Islet precursor cell (in vitro differentiated cells): Measurements from ENCODE around the gene NRF1.
A peak's percentile ranks its signal among the peaks of the same experiment; 100 is the strongest.
"Not testable (repeated sequence)": the region's sequence is repeated elsewhere in the genome, so short reads cannot be mapped to it uniquely, and the experiment has no call there.

ENCODE experiments used
- DNase-seq: peaks from one replicate; pipeline ENCODE4 v3.0.0-alpha.2; 2018

NRF1 gene

GRCh38 chr7:129649128-129649690 lies 37.7 kb downstream of the NRF1 start:
- no peak for DNase-seq

GRCh38 chr7:129650056-129650758 lies 38.7 kb downstream of the NRF1 start:
- DNase-seq: no peak

GRCh38 chr7:129652914-129653313 lies 41.4 kb downstream of the NRF1 start:
- DNase-seq: no peak

GRCh38 chr7:129655811-129656210 lies 44.3 kb downstream of the NRF1 start:
- DNase-seq: no peak

- DNase-seq: no peak
These were observed 45.8 kb downstream of the NRF1 start for GRCh38 chr7:129657363-129657762.

GRCh38 chr7:129659907-129660306 lies 48.4 kb downstream of the NRF1 start:
- DNase-seq: not testable (repeated sequence)

DNA sequence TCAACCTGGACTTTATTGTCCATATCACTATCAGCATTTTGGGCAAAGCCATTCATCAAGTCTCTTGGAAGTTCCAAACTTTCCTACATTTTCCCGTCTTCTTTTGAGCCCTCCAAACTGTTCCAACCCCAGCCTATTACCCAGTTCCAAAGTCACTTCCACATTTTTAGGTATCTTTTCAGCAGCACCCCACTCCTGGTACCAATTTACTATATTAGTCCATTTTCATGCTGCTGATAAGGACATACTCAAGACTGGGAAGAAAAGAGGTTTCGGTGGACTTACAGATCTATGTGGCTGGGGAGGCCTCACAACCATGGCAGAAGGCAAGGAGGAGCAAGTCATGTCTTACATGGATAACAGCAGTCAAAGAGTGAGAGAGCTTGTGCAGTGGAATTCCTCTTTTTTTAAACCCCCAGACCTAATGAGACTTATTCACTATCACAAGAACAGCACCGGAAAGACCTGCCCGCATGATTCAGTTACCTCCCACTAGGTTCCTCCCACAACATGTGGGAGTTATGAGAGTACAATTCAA lies 50.2 kb downstream of the NRF1 start:
- DNase-seq: no peak

- DNase-seq: not testable (repeated sequence)
These were observed 51.7 kb downstream of the NRF1 start for GRCh38 chr7:129663240-129663639.

DNA sequence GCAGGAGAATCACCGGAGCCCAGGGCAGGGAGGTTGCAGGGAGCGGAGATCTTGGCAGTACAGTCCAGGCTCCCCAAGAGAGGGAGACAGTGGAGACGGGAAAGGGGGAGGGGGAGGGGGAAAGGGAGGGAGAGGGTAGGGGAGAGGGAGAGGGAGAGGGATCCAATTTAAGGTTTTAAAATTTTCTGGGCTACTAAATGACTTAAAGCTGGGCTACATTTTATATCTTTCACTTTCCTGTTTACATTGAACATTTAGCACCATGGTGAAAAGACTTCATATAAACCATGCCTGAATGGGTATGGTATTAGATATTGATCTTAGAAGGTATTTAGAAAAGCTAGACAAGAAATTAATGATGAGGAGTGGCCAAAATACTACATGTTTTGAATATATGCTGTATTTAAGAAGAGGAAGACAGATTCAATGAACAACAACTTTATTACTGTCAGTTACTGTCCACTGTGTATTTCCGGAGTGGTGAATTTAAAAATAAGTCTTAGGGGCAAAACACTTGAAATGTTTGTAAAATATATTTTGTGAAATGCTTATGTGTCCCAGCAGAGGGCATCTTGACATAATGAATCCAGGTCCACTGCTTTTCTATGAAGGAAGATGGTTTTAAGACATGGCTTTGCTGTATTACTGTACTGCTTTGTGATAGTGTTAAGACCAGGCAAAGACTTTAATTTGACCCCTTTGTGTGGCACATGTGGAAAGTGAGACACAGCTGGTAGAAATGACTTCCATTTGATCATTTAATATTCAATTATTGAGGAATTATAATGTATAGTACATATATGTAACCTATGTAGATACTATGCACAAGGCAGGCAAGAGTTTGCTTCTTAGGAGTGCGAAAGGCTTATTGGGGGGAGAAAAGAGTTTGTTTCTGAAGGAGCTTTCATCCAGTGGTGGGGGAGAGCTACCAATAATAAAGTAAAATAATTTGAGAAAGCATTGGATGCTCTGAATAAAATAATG lies 52.8 kb downstream of the NRF1 start:
- DNase-seq: no peak

- peak; percentile 97 for DNase-seq
These were observed 53.5 kb downstream of the NRF1 start for GRCh38 chr7:129665013-129665401.

DNA sequence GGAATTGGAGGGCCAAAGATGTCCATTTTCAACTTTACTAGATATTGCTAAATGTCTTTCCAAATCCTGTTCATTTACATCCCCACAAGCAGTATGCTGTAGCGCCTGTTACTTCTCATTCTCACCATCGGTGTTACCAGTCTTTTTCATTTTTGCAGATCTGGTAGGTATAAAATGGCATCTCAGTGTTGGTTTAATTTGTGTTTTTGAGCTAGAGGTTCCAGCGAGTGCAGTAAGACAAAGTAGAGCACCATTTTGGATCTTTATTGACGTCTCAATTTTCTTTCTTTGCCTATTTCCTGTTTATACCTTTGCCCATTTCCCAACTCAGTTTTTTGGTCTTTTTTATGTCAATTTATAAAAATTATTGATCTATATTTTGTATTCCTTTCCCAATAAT lies 55.6 kb downstream of the NRF1 start:
- no peak for DNase-seq

- no peak for DNase-seq
These were observed 56.0 kb downstream of the NRF1 start for GRCh38 chr7:129667551-129667950.

DNA sequence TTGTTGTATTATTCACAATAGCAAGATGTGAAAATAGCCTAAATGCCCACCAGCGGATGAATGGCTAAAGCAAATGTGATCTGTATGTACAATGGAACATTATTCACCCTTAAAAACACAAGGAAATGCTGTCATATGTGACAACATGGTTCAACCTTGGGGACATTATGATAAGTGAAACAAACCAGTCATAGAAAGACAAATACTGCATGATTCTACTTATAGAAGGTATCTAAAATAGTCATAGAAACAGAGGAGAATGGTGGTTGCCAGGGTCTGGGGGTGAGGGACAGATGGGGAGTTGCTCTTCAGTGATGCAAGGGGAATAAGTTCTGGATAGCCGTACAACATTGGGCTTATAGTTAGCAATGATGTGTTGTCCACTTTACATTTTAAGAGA lies 58.4 kb downstream of the NRF1 start:
- no peak for DNase-seq

DNA sequence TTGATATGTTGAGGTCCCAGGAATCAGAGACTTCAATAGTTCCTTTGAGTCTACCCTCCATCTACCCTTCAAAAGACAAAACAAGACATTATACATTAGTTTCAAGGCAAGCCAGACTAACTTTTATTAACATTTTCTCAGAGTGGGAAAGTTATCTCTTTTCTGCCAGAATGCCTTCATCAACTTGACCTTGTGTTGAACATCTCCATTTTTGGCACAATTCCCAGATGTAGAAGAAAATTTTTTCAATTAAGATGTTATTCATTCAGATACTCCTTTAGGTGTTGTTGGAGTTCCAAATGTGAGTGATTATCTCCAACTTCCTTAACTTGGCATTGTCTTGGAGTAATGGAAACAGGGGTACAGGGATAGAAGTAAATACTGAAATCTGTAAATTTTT lies 59.1 kb downstream of the NRF1 start:
- DNase-seq: no peak

- DNase-seq: no peak
These were observed 59.7 kb downstream of the NRF1 start for GRCh38 chr7:129671266-129671665.

- DNase-seq: not testable (repeated sequence)
These were observed 63.0 kb downstream of the NRF1 start for GRCh38 chr7:129674475-129674874.

DNA sequence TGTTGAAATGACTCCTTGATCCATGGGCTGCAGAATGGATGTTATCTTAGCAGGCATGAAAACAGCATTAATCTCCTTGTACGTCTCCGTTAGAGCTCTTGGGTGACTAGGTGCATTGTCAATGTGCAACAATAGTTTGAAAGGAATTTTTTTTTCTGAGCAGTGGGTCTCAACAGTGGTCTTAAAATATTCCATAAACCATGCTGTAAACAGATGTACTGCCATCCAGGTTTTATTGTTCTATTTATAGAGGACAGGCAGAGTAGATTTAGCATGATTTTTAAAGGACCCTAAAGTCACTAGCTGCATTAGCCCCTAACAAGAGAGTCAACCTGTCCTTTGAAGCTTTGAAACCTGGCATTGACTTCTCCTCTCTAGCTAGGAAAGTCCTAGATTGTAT lies 64.0 kb downstream of the NRF1 start:
- DNase-seq: no peak

DNA sequence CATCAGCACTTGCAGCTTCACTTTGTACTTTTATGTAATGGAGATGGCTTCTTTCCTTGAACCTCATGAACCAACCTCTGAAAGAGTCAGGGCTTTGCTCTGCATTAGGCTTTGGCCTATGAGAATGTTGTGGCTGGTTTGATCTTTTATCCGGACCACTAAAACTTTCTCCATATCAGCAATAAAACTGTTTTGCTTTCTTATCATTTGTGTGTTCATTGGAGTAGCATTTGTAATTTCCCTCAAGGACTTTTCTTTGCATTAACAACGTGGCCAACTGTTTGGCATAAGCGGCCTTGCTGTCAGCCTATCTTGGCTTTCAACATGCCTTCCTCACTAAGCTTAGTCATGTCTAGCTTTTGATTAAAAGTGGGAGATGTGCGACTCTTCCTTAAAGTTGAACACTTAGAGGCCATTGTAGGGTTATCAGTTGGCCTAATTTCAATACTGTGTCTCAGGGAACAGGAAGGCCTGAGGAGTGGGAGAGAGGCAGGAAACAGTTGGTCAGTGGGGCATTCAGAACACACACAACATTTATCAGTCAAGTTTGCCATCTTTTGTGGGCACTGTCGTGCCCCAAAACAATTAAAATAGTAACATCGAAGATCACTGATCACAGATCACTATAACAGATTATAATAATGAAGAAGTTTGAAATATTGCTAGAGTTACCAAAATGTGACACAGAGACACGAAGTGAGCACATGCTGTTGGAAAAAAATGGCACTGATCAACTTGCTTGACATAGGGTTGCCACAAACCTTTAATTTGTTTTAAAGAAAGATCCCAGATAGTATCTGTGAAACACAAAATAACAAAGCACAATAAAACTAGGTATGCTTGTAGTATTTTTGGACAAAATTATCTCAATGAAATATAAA lies 64.7 kb downstream of the NRF1 start:
- no peak for DNase-seq

DNA sequence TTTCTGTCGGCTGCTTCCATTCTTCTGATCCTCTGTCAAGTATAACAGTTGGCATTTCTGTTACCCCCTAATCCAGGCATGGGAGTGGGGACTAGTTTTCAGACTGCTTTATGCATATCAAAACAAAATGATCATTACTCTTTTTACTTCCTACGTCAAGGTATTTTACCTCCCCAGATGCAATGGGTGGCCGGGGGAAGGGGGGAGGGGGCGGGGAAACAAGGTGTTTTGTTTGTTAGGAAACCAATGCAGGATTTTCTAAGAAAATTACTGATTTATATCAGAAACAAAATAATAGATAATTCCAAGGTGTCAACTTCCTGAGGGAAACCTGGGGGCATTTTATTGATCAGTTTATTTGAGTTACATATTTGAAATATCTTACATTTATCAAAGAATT lies 66.3 kb downstream of the NRF1 start:
- no peak for DNase-seq

DNA sequence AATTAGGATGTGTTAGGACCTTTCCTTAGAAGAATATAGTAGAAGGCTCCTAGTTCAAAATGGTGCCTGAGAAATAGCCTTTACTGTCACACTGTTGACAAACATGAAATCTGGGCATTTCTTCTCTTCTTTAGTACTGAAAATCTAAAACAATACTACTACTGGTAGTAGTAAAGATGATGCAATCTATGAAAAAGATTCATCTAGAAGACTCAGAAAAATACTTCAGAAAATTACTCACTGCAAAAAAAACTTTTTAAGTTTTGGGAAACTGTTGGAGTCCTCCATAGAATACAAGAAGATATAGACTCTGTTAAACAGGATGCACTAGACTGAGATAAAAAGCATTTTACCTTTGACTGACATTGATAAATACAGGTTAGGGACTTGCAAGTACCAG lies 67.1 kb downstream of the NRF1 start:
- DNase-seq: no peak

GRCh38 chr7:129680400-129680799 lies 68.9 kb downstream of the NRF1 start:
- no peak for DNase-seq

GRCh38 chr7:129684777-129685176 lies 73.3 kb downstream of the NRF1 start:
- no peak for DNase-seq
